ENCODE data around the gene KAT8.

DNA sequence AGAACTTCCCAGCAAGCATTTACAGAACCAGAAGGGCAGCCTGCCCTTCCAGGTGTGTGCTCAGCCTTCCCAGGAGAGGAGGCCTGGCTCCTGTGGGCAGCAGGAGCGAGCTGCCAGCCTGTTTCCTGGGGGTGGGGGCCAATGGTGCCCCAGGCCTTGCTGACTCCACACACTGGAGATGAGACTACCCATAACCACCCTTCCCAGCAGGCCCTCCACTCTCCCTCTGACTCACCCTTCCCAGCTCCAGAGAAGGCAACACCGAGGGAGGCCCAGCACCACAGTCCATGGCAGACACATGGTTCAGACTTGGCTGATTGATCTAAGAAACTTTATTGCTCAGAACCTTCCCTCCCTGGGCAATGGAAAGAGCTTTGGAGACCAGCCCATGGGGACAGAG is 26.9 kb upstream of the KAT8 start:
- TF ChIP-seq, protein P1, sequence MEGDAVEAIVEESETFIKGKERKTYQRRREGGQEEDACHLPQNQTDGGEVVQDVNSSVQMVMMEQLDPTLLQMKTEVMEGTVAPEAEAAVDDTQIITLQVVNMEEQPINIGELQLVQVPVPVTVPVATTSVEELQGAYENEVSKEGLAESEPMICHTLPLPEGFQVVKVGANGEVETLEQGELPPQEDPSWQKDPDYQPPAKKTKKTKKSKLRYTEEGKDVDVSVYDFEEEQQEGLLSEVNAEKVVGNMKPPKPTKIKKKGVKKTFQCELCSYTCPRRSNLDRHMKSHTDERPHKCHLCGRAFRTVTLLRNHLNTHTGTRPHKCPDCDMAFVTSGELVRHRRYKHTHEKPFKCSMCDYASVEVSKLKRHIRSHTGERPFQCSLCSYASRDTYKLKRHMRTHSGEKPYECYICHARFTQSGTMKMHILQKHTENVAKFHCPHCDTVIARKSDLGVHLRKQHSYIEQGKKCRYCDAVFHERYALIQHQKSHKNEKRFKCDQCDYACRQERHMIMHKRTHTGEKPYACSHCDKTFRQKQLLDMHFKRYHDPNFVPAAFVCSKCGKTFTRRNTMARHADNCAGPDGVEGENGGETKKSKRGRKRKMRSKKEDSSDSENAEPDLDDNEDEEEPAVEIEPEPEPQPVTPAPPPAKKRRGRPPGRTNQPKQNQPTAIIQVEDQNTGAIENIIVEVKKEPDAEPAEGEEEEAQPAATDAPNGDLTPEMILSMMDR (IDR thresholded peaks at IDR 0.05; ENCODE audit: poor library complexity): no peak
- TF ChIP-seq EZH2phosphoT487 (IDR thresholded peaks at IDR 0.05; ENCODE audit: low read depth, severe bottlenecking, unreplicated experiment): no peak

All from hepatocyte (in vitro differentiated cells).